Panc1 (cell line): Measurements from ENCODE around the gene PGAM5.

ENCODE experiments used
- POLR2AphosphoS5 ChIP-seq: IDR thresholded peaks from 2 replicates; pipeline ENCODE4 v1.6.1; 2012; ENCODE audit warnings: mild to moderate bottlenecking, low read depth, low read length, moderate library complexity
- SIN3A ChIP-seq: IDR thresholded peaks from 2 replicates; pipeline ENCODE4 v1.6.1; 2012; ENCODE audit warnings: low read depth, mild to moderate bottlenecking, low read length, moderate library complexity, borderline replicate concordance; ENCODE audit not compliant: insufficient read depth
- TCF7L2 ChIP-seq: IDR thresholded peaks from 2 replicates; pipeline ENCODE4 v1.6.1; 2011; ENCODE audit warnings: mild to moderate bottlenecking, low read depth, low read length, inconsistent platforms
- TF ChIP-seq, protein P1 (sequence below): fragments of 450-650 bp; IDR thresholded peaks from 2 replicates; pipeline ENCODE4 v1.5.1; 2017; ENCODE audit warnings: mild to moderate bottlenecking
- TF ChIP-seq, protein P2 (sequence below), 2 experiments: IDR thresholded peaks; 2 replicates each; pipeline ENCODE4 v1.6.1; 2011 to 2012; ENCODE audit warnings: low read depth in 2 of 2, control low read depth in 1 of 2, low read length in 1 of 2, mild to moderate bottlenecking in 1 of 2, moderate library complexity in 1 of 2; ENCODE audit not compliant: insufficient read depth in 1 of 2

DNA sequence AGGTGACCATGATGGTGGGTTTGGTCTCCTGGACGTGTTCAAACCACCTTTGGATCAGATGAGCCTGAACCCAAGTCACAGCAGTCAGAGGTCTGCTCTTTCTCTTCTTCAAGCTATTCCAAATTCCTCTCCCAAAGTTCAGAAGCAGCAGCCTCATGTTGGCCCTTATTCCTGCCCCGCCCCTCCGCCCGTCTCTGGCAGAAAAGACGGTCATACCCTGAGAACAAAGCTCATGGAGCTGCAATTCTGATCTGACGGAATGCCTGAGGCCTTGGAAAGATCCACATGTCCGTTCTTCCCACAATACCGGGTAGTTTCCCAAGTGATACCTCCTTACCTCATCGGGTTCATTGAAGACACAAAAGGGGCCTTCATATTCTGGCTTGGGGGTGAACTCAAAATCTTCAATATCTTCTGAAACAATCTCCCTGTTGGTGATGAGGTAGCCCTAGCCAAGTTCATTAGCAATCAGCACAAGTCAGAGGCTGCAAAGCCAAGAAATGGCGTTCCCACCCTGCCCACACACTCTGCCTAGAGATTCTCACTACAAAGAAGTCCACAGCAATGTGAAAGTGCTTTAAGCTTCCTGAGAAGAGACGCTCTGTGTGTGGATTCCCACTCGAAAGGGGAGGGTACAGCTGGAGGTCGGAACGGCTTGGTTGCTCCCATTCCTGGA, 34.7 kb upstream of the PGAM5 start:
- TF ChIP-seq, protein P1, sequence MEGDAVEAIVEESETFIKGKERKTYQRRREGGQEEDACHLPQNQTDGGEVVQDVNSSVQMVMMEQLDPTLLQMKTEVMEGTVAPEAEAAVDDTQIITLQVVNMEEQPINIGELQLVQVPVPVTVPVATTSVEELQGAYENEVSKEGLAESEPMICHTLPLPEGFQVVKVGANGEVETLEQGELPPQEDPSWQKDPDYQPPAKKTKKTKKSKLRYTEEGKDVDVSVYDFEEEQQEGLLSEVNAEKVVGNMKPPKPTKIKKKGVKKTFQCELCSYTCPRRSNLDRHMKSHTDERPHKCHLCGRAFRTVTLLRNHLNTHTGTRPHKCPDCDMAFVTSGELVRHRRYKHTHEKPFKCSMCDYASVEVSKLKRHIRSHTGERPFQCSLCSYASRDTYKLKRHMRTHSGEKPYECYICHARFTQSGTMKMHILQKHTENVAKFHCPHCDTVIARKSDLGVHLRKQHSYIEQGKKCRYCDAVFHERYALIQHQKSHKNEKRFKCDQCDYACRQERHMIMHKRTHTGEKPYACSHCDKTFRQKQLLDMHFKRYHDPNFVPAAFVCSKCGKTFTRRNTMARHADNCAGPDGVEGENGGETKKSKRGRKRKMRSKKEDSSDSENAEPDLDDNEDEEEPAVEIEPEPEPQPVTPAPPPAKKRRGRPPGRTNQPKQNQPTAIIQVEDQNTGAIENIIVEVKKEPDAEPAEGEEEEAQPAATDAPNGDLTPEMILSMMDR = no peak
- TF ChIP-seq, protein P2, sequence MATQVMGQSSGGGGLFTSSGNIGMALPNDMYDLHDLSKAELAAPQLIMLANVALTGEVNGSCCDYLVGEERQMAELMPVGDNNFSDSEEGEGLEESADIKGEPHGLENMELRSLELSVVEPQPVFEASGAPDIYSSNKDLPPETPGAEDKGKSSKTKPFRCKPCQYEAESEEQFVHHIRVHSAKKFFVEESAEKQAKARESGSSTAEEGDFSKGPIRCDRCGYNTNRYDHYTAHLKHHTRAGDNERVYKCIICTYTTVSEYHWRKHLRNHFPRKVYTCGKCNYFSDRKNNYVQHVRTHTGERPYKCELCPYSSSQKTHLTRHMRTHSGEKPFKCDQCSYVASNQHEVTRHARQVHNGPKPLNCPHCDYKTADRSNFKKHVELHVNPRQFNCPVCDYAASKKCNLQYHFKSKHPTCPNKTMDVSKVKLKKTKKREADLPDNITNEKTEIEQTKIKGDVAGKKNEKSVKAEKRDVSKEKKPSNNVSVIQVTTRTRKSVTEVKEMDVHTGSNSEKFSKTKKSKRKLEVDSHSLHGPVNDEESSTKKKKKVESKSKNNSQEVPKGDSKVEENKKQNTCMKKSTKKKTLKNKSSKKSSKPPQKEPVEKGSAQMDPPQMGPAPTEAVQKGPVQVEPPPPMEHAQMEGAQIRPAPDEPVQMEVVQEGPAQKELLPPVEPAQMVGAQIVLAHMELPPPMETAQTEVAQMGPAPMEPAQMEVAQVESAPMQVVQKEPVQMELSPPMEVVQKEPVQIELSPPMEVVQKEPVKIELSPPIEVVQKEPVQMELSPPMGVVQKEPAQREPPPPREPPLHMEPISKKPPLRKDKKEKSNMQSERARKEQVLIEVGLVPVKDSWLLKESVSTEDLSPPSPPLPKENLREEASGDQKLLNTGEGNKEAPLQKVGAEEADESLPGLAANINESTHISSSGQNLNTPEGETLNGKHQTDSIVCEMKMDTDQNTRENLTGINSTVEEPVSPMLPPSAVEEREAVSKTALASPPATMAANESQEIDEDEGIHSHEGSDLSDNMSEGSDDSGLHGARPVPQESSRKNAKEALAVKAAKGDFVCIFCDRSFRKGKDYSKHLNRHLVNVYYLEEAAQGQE (IDR thresholded peaks at IDR 0.05; ENCODE audit: insufficient read depth in 1 of 2, low read depth in 2 of 2, low read length in 1 of 2) = no peak
- TF ChIP-seq POLR2AphosphoS5 (no peak), TCF7L2 (no peak), SIN3A (no peak)
